HG02884 (cell line): ENCODE data around the gene SLC25A44.
A peak's percentile ranks its signal among the peaks of the same experiment; 100 is the strongest.

Experiments
- ATAC-seq: cut with Tn5 transposase; IDR thresholded peaks from one replicate; pipeline ENCODE4 v1.9.1; 2021; ENCODE audit warnings: mild to moderate bottlenecking, moderate library complexity; ENCODE audit not compliant: unreplicated experiment

The SLC25A44 gene, protein sequence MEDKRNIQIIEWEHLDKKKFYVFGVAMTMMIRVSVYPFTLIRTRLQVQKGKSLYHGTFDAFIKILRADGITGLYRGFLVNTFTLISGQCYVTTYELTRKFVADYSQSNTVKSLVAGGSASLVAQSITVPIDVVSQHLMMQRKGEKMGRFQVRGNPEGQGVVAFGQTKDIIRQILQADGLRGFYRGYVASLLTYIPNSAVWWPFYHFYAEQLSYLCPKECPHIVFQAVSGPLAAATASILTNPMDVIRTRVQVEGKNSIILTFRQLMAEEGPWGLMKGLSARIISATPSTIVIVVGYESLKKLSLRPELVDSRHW

DNA sequence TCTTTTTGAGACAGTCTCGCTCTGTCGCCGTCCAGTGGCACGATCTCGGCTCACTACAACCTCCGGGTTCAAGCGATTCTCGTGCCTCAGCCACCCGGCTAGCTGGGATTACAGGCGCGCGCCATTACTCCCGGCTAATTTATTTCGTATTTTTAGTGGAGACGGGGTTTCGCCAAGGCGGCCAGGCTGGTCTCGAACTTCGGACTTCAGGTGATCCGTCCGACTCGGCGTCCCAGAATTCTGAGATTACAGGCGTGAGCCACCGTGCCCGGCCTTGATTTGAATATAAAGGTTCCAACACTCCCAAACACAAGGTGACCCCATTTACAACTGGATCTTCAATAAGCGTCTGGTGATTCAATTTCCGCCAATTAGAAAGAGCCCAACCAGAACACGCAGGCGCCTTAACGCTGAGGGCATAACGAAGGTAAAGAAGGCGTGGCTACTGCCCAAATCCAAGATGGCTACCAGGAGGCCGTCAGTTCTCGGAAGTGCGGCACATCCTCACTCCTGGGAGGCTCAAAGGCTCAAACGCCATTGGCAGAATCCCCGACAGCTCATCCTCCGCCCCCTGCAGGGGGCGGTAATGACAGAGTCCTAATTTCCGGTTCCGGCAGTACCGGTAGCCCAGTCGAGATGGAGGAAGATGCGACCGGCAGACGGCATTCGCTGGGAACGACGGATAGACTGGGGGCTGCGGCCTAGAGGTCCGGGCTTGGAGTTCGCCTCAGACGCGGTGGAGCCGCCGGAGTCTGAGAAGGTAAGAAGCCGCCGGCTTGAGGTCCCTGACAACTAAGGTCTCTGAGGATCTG is at the start of gene SLC25A44:
Gene SLC25A44 (plus strand): TSS at position 617 of the 812 bp plus-strand sequence. CDS start 5,744 bp downstream, outside the sequence.
- ATAC-seq, result peak; percentile 93

DNA sequence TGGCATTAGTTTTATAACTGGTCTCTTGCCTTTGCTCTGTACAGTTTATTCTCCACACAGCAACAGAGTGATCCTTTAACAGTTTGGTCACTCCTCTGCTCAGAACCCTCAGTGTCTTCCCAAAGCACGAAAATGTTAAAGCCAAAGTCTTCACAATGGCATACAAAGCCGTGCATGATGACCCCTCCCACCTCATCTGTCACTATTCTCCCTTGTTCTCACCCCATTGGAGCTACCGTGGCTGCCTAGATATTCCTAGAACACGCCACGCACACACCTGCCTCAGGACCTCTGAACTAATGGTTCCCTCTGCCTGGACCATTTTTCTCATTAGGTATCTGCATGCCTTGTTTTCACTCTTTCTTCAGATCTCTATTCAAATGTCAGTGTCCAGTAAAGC is 49.2 kb upstream of the SLC25A44 start:
- ATAC-seq, result no peak

DNA sequence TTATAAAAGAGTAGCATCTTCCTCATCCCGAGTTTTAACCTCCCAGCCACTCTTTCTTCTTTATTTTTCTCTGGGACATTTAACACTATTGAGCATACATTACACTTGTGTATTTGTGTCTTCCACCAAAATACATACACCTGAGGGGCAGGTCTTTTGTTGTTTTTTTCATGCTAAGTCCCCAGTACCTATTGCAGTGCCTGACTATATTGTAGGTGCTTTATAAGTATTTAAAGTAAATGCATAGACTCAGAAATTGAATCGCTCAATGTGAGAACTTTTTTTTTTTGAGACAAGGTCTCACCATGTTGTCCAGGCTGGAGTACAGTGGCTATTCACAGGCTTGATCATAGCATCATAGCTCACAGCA is 48.3 kb upstream of the SLC25A44 start:
- no peak for ATAC-seq

DNA sequence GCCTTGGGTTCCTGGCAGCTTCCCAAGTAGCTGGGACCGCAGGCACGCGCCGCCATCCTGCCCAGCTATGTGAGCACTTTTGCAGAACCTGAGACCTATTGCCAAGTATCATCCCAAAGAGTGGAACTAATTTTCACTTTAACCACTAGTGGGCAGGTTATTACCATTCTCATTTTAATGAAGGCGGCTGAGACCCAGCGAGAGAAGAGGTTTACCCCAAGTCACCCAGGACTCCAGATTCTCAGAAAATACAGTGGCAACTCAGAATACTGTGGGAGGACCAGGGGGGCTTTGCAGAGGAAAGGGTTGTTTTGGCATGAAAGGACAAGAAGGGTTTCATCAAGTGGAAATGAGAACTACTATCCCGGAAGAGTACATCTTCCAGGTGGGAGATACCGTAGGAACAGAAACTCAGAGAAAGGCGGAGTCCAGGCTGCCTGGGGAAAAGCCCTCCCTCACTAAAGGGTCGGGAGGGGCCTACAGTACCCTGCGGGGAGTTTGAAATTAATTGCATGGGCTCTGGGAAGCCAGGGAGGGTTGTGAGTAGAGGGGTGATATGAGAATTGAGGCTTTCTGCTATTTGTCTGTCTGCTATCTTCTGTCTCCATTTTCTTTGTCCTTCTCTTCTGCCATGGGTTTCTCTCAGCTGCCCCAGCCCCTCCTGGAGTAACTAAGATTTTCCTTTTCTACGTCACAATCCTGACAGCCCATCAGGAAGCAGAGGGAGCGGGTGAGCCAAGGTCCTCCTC is 47.7 kb upstream of the SLC25A44 start:
- no peak for ATAC-seq

DNA sequence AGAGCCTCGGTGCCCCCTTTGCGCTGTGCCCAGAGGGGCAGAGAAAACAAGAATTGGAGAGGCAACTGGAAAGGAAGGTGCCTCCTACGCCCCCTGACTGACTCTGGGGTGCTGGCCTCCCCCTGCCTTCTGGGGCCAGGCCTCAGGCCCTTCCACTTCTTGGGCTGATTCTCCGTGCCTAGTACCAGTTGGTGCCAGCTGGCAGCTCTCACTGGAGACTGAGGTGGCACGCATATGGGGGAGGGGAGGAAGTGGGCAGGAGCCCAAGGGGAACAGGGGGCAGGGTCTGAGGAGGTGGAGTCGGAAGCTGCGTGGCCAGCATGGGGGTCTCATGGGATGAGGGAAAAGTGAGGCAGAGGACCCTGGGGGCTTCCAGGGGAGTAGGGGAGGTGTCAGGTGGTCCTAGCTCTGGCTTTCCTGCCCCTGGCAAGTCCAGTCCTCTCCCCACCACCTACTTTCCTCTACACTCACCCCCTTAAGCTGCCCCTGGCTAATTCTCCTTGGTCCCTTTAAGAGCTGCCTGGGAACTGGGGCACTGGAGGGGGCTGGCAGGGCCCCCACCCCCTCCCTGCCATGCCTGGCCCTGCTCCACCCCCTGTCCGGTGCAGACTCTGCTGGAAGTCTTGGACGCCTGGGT is 47.0 kb upstream of the SLC25A44 start:
- no peak for ATAC-seq

DNA sequence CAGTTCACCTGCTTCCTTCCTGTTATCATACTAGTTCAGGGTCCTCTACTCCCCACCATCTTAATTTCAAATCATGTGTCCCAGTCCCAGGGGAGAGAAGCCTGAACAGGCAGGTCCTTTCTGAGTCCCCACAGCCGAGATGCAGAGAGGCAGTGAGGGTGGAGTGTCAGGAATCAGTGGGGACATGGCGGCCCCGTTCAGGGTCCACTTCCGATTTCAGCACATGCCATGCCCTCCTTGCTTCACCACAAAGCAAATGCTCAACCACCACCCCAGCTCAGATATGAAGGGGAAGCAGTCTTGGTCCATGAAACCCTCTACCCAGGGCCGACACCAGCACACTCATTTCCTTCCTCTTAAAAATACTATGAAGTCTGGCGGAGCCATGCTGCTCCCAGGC is 45.7 kb upstream of the SLC25A44 start:
- ATAC-seq, result no peak

DNA sequence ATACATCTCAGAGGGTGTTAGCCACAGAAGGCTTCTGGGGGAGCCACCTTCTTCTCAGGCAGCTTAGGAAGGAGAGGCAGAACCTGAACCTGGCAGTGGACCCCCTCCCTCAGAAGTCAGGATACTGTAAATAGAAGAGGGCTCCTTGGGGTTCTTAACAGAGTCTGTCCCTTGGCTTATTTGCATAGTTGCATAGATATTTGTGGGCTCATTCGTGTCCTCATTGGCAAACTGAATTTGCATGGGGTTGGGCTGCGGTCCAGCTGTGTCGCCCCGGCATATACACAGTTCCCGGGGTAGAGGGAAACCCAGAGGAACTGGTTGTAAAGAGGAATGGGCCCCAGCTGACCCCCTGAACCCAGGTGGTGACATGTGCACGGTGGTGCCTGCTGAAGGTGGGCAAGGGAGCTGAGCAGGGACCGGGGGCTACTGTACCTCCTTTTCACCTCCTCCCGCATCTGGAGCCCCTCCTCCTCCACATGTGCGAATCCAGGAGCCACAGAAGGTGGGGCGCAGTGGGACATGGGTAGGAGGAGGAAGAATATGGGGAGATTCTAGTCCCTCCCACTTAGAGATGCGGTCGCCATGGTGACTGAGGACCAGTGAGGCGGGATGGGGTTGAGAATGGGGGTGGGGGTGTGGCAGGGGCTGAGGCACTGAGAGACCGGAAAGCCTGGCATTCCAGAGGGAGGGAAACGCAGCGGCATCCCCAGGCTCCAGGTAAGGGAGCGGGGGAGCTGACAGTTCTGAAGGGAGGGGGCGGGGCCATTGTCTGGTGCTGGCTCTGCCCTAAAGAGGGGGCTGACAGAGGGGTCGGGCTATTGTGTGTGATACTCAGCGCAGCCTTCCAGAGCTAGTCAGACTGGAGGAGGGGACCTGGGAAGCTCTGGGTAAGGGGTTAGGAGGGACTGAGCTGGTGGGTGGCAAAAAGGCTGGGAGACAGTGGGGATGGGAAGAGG is 44.3 kb upstream of the SLC25A44 start:
- ATAC-seq, result peak; percentile 42

DNA sequence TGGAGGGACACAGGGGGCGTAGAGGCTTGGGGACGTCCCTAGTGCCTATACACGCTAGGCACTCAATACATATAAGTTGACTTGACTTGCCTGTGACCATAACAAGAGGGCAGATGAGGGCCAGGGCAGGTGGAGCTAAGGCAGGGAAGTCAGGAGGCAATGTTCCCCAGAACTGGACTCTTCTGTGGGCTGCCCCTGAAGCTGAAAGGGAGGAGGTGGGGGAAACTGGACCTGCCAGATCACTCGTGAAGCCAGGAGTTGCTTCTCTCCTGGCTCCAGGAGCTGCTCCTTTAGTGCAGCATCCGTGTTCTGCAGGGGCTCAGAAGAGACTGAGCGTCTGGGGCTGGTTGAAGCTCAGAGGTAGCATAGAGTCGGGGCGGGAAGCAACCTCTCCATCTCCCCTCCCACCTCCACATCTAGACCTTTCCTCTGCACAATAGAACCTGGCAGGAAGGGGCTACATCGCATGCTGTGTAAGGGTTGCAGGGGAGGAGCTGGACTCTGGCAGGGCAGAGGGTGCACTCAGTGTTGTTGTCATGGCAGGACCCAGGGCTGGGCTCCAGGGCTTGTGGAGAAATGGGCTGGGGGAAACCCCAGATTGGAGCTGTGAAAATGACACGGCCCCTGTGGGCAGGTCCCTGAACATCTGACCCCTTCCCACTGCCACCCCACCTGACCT is 43.4 kb upstream of the SLC25A44 start:
- no peak for ATAC-seq

DNA sequence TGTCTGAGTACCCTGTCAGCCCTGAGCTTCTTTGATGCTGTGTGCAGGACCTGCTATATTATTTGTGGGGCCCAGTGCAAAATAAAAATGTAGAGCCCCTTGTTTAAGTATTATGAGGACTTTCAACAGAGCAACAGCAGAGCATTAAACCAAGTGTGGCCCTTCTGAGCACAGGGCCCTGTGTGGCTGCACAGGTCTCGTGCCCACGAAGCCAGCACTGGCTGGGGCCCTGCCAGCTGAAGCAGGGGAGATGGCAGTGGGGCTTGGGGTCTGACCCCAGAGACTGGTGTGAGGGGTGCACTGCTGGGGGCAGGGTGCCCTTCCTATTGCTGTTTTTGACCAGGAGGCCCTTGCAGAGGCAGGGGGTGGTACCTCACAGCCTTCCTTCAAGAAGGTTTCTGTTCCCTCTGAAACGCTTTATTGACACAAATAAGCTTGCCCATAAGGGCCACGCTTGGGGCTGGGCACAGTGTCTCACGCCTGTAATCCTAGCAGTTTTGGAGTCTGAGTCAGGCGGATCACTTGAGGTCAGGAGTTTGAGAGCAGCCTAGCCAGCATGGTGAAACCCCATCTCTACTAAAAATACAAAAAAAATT is 42.7 kb upstream of the SLC25A44 start:
- ATAC-seq, result no peak

DNA sequence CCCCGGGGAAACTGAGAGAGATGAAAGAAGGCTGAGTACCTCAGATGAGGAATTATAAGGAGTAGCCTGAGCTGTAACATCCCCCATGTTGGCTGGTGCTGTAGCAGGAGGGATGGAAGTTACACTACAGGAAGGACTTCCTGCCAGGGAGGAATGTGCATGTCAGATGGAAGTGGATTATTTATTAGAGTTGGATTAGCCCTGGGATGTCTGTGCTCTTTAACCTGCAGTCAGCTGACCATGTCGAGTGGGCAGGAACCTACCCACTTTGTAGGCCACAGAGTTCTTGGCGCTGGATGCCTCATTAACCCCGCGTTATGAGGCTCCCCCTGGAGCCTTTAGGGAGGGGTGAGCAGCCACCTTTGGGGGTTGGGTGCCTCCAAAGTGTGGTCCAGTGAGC is 41.3 kb upstream of the SLC25A44 start:
- no peak for ATAC-seq

DNA sequence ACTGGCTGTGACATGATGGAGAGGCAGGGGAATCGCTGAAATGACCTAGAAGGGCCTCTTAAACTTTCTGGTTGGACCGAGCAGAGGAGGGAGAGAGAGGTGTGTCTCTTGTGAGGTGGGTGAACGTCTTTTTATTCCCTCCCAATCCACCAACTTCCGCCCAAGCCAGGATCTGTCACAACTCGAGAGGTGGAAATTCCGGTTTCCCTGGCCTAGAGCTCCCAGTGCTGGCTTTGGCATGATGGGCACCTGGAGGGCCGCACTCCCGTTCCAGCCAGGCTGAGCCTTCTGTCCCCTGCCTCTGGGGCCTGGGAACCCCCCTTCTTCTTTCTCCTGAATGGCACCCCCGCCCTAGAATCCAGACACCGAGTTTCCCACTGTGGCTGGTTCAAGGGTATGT is 40.5 kb upstream of the SLC25A44 start, which contains the start of gene SEMA4A:
Gene SEMA4A (plus strand): TSS at position 224 of the 400 bp plus-strand sequence. CDS start 994 bp downstream, outside the sequence.
- no peak for ATAC-seq

DNA sequence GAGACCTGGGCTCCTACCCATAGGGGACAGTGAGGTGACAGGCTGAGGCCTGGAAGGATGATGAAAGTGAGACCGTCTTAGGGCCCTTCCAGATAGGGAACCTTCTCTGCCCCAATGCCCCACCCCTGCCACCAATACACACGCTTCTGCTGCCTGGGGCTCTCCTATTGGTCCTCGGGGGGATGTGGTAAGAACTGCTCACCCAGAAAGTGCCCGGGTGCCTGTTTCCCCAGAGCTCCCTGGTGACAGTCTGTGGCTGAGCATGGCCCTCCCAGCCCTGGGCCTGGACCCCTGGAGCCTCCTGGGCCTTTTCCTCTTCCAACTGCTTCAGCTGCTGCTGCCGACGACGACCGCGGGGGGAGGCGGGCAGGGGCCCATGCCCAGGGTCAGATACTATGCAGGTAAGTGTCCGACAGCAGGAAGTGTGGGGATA is 39.6 kb upstream of the SLC25A44 start:
- ATAC-seq, result peak; percentile 43

DNA sequence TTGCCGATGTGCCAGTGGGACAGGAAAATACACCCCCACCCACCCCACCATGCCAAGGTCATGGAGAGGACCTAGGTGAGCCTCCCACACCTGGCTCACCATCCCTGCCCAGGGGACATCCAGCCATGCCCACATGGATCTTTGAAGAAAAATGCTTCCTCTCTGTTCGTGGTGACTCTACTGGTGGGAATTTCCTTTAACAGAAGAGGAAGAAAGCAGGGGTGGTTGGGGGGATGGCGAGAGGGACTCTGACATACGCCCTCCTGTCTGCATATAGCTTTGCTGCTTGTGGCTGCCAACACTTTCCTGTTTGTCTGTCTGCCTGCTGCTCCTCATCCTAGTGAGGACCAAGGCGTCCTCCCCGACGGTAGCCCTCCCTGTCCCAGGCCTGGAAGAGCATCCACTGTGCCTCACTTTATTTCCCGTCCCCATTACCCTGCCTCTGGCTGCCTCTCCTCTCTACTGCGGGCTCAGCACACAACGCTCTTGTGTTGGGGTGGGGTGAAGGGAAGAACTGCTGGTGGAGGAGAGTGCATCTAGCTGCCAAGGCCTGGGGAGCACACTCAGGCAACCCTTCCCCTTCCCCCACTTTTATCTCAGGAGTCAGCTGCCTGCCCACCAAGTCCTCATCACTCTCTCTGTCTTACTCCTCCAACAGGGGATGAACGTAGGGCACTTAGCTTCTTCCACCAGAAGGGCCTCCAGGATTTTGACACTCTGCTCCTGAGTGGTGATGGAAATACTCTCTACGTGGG is 38.0 kb upstream of the SLC25A44 start:
- no peak for ATAC-seq

DNA sequence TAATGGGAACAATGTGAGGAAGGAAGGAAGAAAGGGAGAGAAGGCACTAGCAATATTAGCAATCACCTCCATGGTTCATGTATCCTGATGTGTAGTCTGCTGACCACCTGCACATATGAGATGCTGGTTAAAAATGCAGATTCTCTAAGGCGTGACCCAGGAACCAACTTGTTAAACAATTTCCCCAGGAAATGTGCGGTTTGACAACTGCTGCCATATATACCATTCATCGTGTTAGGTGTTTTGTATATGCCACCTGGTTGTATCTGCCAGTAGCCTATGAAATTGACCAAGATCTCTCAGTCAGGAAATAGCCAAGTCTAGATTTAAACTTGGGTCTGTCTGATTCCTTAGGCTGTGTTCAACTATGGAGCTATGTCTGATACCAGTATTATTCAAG is 36.4 kb upstream of the SLC25A44 start:
- ATAC-seq, result no peak

DNA sequence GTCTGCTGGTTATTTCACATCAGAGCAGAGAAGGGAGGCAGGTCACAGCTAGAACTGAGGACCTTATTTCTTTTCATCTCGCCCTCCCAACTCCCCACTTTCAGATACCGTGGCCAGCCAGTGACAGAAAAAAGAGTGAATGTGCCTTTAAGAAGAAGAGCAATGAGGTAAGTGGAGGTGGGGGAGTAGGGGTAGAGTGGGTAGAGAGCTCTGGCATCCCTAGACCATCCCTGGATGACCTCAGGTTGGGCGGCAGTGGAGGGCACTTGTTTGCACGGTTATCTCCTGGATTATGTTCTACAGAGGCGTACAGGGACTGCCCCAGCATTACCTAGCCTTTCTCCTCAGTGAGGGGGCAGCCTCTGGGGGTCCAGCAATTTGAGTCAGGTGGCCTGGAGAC is 35.9 kb upstream of the SLC25A44 start:
- no peak for ATAC-seq

DNA sequence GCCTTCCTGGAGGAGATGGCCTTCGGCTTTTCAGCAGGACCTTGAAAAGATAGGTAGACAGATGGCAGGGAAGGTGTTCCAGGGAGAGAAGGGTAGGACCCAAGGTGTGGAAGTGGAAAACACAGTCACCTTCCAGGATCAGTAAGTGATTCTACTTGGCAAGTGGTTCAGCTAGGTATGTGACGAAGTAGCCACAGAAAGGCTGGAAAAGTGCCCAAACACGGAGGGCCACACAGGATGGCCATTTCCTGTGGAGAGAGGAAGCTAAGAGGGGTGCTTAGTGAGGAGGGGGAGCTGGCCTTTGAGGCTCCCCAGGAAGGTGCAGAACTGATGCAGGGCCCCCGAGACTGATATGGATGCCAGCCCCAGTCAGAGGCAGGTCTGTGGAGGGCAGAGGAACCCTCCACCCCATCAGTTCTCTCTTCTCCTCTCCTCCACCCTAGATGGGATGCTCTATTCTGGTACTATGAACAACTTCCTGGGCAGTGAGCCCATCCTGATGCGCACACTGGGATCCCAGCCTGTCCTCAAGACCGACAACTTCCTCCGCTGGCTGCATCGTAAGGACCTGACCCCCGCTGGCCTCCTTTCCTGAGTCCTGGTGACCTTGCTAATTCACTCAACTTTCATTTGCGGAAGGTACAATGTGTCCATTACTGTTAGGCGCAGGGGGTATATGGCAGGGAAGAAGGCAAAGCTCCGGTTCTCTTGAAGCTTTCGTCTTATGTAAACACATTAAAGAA is 33.7 kb upstream of the SLC25A44 start:
- ATAC-seq, result no peak

DNA sequence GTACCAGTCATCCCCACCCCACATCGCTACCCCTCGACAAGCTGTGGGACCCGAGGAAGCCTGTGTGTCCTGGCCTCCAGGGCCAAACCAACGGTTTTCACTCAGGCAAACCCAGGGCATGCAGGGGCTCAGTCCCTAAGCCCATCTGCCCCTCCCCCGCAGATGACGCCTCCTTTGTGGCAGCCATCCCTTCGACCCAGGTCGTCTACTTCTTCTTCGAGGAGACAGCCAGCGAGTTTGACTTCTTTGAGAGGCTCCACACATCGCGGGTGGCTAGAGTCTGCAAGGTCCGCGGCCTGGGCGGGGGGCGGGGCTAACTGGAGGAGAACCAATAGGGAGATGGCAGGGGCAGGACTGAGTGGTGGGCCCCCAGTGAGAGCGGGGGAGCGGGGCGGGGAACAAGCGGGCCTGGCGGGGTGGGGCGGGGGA is 33.1 kb upstream of the SLC25A44 start:
- ATAC-seq, result no peak
